ENCODE measurements around the gene ITPR3. TPM values are rescaled to one million over a fixed set of nuclear protein-coding genes. Genes with fewer than 3 reads are reported as not detected.

The ITPR3 gene
- polyA plus RNA-seq, 1 donor (not counting 4 experiments of a cell fraction or from before 2014, with no cell fraction given), result 43.3 TPM

- H3K4me1 ChIP-seq (ENCODE audit: control insufficient read depth, extremely low read depth, insufficient read depth, low read length), result peaks cover 17% of the 10 kb centered on the region
- no peaks in the 10 kb centered on the region for H3K36me3 ChIP-seq (ENCODE audit: control insufficient read depth in 2 of 2, extremely low read depth in 1 of 2, insufficient read depth in 2 of 2, low read length in 2 of 2)
- dilution Hi-C loops (cut with MboI; ENCODE audit: extremely low pct_ligation_motif_present, low sequenced_read_pairs), result no loop called here
- no peak overlapping the region for H3K4me2 ChIP-seq (ENCODE audit: control insufficient read depth, extremely low read depth, insufficient read depth, low read depth, low read length)
- H3K4me3 ChIP-seq (ENCODE audit: control insufficient read depth in 2 of 3, extremely low read depth in 1 of 3, insufficient read depth in 2 of 3, low read depth in 1 of 3, low read length in 3 of 3), result no peak overlapping the region
- no peak overlapping the region for H3K27ac ChIP-seq (ENCODE audit: control insufficient read depth, insufficient read depth, low read length)
- no peak overlapping the region for H2AFZ ChIP-seq (ENCODE audit: control insufficient read depth, low read length)
- no peaks in the 10 kb centered on the region for H3K9me1 ChIP-seq (ENCODE audit: control insufficient read depth, extremely low read depth, insufficient read depth, low read length)
- TF ChIP-seq CTCF (optimal IDR thresholded peaks at IDR 0.05 in 1 of 3, IDR thresholded peaks at IDR 0.05 in 1 of 3, conservative IDR thresholded peaks at IDR 0.05 in 1 of 3; ENCODE audit: extremely low read depth in 1 of 3, insufficient read depth in 2 of 3, low read length in 3 of 3) (no peak), EZH2 (IDR thresholded peaks at IDR 0.05; ENCODE audit: low read length) (no peak)
- no peak overlapping the region for H3K9ac ChIP-seq (ENCODE audit: control insufficient read depth, extremely low read depth, insufficient read depth, low read length)
- H4K20me1 ChIP-seq (ENCODE audit: control insufficient read depth, extremely low read depth, insufficient read depth, low read length), result no peaks in the 10 kb centered on the region
- no peaks in the 10 kb centered on the region for H3K79me2 ChIP-seq (ENCODE audit: control insufficient read depth, insufficient read depth, low read length)
- no peaks in the 10 kb centered on the region for H3K9me3 ChIP-seq (ENCODE audit: control insufficient read depth, low read depth, low read length)
- FAIRE-seq, result no peak
- no peaks in the 10 kb centered on the region for H3K27me3 ChIP-seq (ENCODE audit: control insufficient read depth, extremely low read depth, insufficient read depth, low read length)
- DNase-seq (ENCODE audit: low read depth, low spot score), result no peak
These were observed 15.9 kb upstream of the ITPR3 start for GRCh38 chr6:33604941-33605854.

GRCh38 chr6:33606642-33607041 is 14.5 kb upstream of the ITPR3 start:
- no peak for TF ChIP-seq CTCF (optimal IDR thresholded peaks at IDR 0.05 in 1 of 3, IDR thresholded peaks at IDR 0.05 in 1 of 3, conservative IDR thresholded peaks at IDR 0.05 in 1 of 3; ENCODE audit: extremely low read depth in 1 of 3, insufficient read depth in 2 of 3, low read length in 3 of 3)
- no peak for TF ChIP-seq EZH2 (IDR thresholded peaks at IDR 0.05; ENCODE audit: low read length)
- no peak overlapping the region for H2AFZ ChIP-seq (ENCODE audit: control insufficient read depth, low read length)
- H3K4me3 ChIP-seq (ENCODE audit: control insufficient read depth in 2 of 3, extremely low read depth in 1 of 3, insufficient read depth in 2 of 3, low read depth in 1 of 3, low read length in 3 of 3), result no peak overlapping the region
- H3K9me3 ChIP-seq (ENCODE audit: control insufficient read depth, low read depth, low read length), result no peaks in the 10 kb centered on the region
- no peaks in the 10 kb centered on the region for H3K27me3 ChIP-seq (ENCODE audit: control insufficient read depth, extremely low read depth, insufficient read depth, low read length)
- no peak overlapping the region for H3K4me2 ChIP-seq (ENCODE audit: control insufficient read depth, extremely low read depth, insufficient read depth, low read depth, low read length)
- no peaks in the 10 kb centered on the region for H4K20me1 ChIP-seq (ENCODE audit: control insufficient read depth, extremely low read depth, insufficient read depth, low read length)
- no peak overlapping the region for H3K27ac ChIP-seq (ENCODE audit: control insufficient read depth, insufficient read depth, low read length)
- no peaks in the 10 kb centered on the region for H3K36me3 ChIP-seq (ENCODE audit: control insufficient read depth in 2 of 2, extremely low read depth in 1 of 2, insufficient read depth in 2 of 2, low read length in 2 of 2)
- DNase-seq (ENCODE audit: low read depth, low spot score), result no peak
- no peak for FAIRE-seq
- H3K9me1 ChIP-seq (ENCODE audit: control insufficient read depth, extremely low read depth, insufficient read depth, low read length), result no peaks in the 10 kb centered on the region
- peaks cover 19% of the 10 kb centered on the region for H3K4me1 ChIP-seq (ENCODE audit: control insufficient read depth, extremely low read depth, insufficient read depth, low read length)
- H3K79me2 ChIP-seq (ENCODE audit: control insufficient read depth, insufficient read depth, low read length), result no peaks in the 10 kb centered on the region
- dilution Hi-C loops (cut with MboI; ENCODE audit: extremely low pct_ligation_motif_present, low sequenced_read_pairs), result no loop called here
- H3K9ac ChIP-seq (ENCODE audit: control insufficient read depth, extremely low read depth, insufficient read depth, low read length), result no peak overlapping the region

Data from keratinocyte (primary cell).